HG02981 (cell line): Measurements from ENCODE around the gene PRSS2.

Experiments
- ATAC-seq: cut with Tn5 transposase; IDR thresholded peaks from one replicate; pipeline ENCODE4 v1.9.1; 2021; ENCODE audit warnings: mild to moderate bottlenecking, moderate library complexity; ENCODE audit not compliant: unreplicated experiment

Gene PRSS2

GRCh38 chr7:142819530-142819929, 48.8 kb downstream of the PRSS2 start:
- no peak for ATAC-seq

- no peak for ATAC-seq
These were observed 51.9 kb downstream of the PRSS2 start for GRCh38 chr7:142822714-142823113.
